ENCODE measurements around the gene FOXE1. TPM values are rescaled to one million over a fixed set of nuclear protein-coding genes. Genes with fewer than 3 reads are reported as not detected.

The FOXE1 gene
- total and polyA plus RNA-seq, 7 donors, result not detected

DNA sequence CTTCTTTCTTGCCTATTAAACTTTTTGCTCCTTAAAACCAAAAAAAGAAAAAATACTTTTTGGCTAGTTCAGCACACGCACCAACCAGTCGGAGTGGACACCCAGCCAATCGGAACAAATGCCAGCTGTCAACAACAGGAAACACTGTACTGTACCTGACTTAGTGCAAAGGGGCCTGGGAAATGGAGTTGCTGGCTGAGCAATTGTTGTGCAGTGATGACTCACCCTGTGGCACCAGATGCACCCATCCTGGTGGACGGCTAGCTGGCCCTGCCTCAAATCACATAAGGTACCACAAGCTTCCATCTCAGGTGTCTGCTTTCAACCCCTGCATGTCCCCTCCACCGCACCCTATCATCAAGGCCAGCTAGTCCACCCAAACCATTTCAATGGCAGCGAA lies 20.9 kb downstream of the FOXE1 start:
- Histone ChIP-seq H3K27ac (no peak overlapping the region), H3K4me1 (peaks cover 0 to 15% (median 12%) of the 10 kb centered on the region in 4 donors), H3K27me3 (no peaks in the 10 kb centered on the region), H3K9me3 (no peaks in the 10 kb centered on the region), H3K4me3 (no peak overlapping the region), H3K36me3 (no peaks in the 10 kb centered on the region)
- WGBS, 2 donors, result 80 to 86% methylated on average over 6 of the region's 6 CpGs
- intact Hi-C loops (cut with DNase I), result no loop called here
- TF ChIP-seq EP300 (IDR thresholded peaks at IDR 0.05), result no peak
- TF ChIP-seq, protein P1, sequence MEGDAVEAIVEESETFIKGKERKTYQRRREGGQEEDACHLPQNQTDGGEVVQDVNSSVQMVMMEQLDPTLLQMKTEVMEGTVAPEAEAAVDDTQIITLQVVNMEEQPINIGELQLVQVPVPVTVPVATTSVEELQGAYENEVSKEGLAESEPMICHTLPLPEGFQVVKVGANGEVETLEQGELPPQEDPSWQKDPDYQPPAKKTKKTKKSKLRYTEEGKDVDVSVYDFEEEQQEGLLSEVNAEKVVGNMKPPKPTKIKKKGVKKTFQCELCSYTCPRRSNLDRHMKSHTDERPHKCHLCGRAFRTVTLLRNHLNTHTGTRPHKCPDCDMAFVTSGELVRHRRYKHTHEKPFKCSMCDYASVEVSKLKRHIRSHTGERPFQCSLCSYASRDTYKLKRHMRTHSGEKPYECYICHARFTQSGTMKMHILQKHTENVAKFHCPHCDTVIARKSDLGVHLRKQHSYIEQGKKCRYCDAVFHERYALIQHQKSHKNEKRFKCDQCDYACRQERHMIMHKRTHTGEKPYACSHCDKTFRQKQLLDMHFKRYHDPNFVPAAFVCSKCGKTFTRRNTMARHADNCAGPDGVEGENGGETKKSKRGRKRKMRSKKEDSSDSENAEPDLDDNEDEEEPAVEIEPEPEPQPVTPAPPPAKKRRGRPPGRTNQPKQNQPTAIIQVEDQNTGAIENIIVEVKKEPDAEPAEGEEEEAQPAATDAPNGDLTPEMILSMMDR (IDR thresholded peaks at IDR 0.05), result no peak
- no peak for TF ChIP-seq POLR2AphosphoS5 (IDR thresholded peaks at IDR 0.05)
- no peak for TF ChIP-seq POLR2A (IDR thresholded peaks at IDR 0.05)
- no peak for DNase-seq

DNA sequence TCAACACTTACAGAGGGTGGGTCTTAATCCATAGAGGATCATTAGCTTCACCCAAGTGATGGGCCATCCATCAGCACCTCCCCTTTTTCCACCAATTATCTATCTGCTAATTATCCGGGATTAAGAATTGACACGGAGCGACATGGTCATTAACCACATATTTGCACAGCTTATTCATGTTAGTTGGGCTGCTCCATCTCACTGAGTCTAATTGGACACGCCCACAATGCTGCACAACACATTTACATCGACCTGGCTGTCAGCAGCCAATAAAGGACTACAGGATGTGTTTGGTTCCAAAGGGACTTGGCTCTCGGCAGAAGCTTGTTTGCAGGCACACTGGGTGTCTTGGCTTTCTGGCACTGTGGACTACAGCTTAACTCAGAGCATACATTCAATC lies 21.6 kb downstream of the FOXE1 start:
- H3K4me1 ChIP-seq, result peaks cover 0 to 15% (median 12%) of the 10 kb centered on the region in 4 donors
- no peaks in the 10 kb centered on the region for H3K36me3 ChIP-seq
- TF ChIP-seq, protein P1 (IDR thresholded peaks at IDR 0.05), result no peak
- no peak for TF ChIP-seq POLR2A (IDR thresholded peaks at IDR 0.05)
- H3K27me3 ChIP-seq, result no peaks in the 10 kb centered on the region
- 74 to 77% methylated on average over 6 of the region's 6 CpGs for WGBS, 2 donors
- no peaks in the 10 kb centered on the region for H3K9me3 ChIP-seq
- H3K4me3 ChIP-seq, result no peak overlapping the region
- DNase-seq, result no peak
- H3K27ac ChIP-seq, result no peak overlapping the region
- intact Hi-C loops (cut with DNase I), result no loop called here

DNA sequence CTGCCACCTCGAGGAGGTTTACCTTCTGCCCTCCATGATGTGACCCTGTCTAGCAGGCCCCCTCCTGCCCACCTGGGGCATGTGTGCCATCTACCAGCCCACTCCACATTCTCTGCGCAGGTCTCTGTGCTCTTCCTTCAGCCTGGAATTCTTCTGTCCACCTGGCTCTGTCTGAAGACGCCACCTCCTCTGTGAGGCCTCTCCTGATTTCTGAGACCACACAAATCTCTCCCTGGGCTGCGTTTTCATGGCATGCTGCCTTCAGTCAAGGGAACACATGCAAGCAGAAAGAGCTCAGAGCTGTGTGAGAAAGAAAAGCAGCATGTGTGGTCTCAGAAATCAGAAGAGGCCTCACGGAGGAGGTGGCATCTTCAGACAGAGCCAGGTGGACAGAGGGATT lies 22.1 kb downstream of the FOXE1 start:
- no peak overlapping the region for H3K4me3 ChIP-seq
- TF ChIP-seq POLR2A (IDR thresholded peaks at IDR 0.05) (no peak), EP300 (IDR thresholded peaks at IDR 0.05) (no peak), POLR2AphosphoS5 (IDR thresholded peaks at IDR 0.05) (no peak)
- TF ChIP-seq, protein P1 (IDR thresholded peaks at IDR 0.05), result no peak
- intact Hi-C loops (cut with DNase I), result no loop called here
- no peaks in the 10 kb centered on the region for H3K9me3 ChIP-seq
- 84 to 88% methylated on average over 5 of the region's 5 CpGs for WGBS, 2 donors
- H3K36me3 ChIP-seq, result no peaks in the 10 kb centered on the region
- no peak overlapping the region for H3K27ac ChIP-seq
- H3K4me1 ChIP-seq, result peaks cover 0 to 15% (median 12%) of the 10 kb centered on the region in 4 donors
- no peaks in the 10 kb centered on the region for H3K27me3 ChIP-seq
- no peak for DNase-seq

DNA sequence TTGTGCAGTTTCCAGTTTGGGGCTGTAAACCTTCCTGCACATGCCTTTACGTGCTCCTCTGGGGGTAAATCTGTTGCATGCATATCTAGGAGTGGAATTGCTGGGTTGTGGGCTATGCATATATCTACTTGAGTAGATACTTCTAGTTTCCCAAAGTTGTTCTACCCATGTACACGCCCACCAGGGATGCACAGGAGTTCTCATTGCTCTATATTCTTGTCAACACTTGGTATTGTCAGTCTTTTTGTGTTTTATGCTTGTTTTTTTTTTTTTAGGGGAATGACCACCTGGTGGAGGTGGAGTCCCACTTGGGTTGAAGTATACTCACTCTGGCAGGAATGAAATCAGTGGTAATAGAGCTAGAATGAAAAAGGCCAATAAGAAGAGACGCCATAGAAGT lies 23.0 kb downstream of the FOXE1 start:
- Histone ChIP-seq H3K36me3 (no peaks in the 10 kb centered on the region), H3K27ac (no peak overlapping the region), H3K4me1 (peaks cover 0 to 15% (median 12%) of the 10 kb centered on the region in 4 donors), H3K9me3 (no peaks in the 10 kb centered on the region), H3K27me3 (no peaks in the 10 kb centered on the region), H3K4me3 (no peak overlapping the region)
- 92 to 93% methylated on average over 3 of the region's 3 CpGs for WGBS, 2 donors
- DNase-seq, result no peak
- TF ChIP-seq EP300 (IDR thresholded peaks at IDR 0.05), result no peak
- no peak for TF ChIP-seq POLR2A (IDR thresholded peaks at IDR 0.05)
- no peak for TF ChIP-seq POLR2AphosphoS5 (IDR thresholded peaks at IDR 0.05)
- TF ChIP-seq, protein P1 (IDR thresholded peaks at IDR 0.05), result no peak
- intact Hi-C loops (cut with DNase I), result no loop called here

DNA sequence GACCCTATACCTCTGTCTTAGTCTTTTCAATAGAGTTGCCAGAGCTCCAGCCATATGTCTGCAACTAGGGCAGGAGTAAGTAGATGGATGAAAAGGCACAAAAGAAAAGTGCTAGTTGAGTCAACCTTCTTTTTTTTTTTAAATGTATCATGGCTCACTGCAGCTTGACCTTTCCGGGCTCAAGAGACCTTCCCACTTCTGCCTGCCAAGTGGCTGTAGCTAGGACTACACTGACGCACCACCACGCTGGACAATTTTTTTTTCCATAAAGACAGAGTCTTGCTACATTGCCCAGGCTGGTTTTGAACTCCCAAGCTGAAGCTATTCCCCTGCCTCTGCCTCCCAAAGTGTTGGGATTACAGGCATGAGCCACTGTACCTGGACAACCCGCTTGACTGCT lies 27.3 kb downstream of the FOXE1 start:
- TF ChIP-seq POLR2A (IDR thresholded peaks at IDR 0.05) (no peak), EP300 (IDR thresholded peaks at IDR 0.05) (no peak), POLR2AphosphoS5 (IDR thresholded peaks at IDR 0.05) (no peak)
- TF ChIP-seq, protein P1 (IDR thresholded peaks at IDR 0.05), result no peak
- Histone ChIP-seq H3K36me3 (no peaks in the 10 kb centered on the region), H3K4me1 (peaks cover 0 to 15% (median 12%) of the 10 kb centered on the region in 4 donors), H3K9me3 (no peaks in the 10 kb centered on the region), H3K4me3 (no peak overlapping the region), H3K27me3 (no peaks in the 10 kb centered on the region), H3K27ac (no peak overlapping the region)
- 85 to 88% methylated on average over 4 of the region's 4 CpGs for WGBS, 2 donors
- DNase-seq, result no peak
- intact Hi-C loops (cut with DNase I), result no loop called here
